Measurements from ENCODE around the gene MB21D2.

DNA sequence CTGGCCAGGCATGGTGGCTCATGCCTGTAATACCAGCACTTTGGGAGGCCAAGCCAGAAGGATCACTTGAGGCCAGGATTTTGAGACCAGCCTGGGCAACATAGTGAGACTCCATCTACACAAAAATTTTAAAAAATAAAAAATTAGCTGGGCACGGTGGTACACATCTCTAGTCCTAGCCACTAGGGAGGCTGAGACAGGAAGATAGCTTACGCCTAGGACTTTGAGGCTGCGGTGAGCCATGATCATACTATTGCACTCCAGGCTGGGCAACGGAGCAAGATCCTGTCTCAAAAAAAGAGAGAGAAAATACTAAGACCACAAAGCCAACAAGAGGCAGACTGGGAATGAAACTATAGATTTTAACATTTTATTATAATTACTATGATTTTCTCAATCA, 4.1 kb downstream of the MB21D2 start:
- TF ChIP-seq, protein P1, sequence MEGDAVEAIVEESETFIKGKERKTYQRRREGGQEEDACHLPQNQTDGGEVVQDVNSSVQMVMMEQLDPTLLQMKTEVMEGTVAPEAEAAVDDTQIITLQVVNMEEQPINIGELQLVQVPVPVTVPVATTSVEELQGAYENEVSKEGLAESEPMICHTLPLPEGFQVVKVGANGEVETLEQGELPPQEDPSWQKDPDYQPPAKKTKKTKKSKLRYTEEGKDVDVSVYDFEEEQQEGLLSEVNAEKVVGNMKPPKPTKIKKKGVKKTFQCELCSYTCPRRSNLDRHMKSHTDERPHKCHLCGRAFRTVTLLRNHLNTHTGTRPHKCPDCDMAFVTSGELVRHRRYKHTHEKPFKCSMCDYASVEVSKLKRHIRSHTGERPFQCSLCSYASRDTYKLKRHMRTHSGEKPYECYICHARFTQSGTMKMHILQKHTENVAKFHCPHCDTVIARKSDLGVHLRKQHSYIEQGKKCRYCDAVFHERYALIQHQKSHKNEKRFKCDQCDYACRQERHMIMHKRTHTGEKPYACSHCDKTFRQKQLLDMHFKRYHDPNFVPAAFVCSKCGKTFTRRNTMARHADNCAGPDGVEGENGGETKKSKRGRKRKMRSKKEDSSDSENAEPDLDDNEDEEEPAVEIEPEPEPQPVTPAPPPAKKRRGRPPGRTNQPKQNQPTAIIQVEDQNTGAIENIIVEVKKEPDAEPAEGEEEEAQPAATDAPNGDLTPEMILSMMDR (IDR thresholded peaks at IDR 0.05; ENCODE audit: insufficient read depth, low read length, poor library complexity, severe bottlenecking), result no peak
- no peak for TF ChIP-seq EZH2phosphoT487 (conservative IDR thresholded peaks at IDR 0.05; ENCODE audit: low read length)

All from SU-DHL-6 (cell line).